HEK293T (cell line): Measurements from ENCODE around the gene LUZP1.
"Not testable (repeated sequence)": the region's sequence is repeated elsewhere in the genome, so short reads cannot be mapped to it uniquely, and the experiment has no call there.

Experiments used
- CTCF ChIA-PET: fragments of 350-600 bp; formaldehyde crosslinking; extraction: SDS; loops from one replicate; lab custom pipeline; 2021; ENCODE audit warnings: antibody characterized with exemption, inconsistent platforms; lab: Yijun Ruan, JAX
- POLR2A ChIA-PET: fragments of 350-600 bp; formaldehyde crosslinking; extraction: SDS; loops from one replicate; lab custom pipeline; 2020; ENCODE audit warnings: antibody characterized with exemption, inconsistent platforms; lab: Yijun Ruan, JAX
- DNase-seq: peaks from one replicate; pipeline ENCODE4 v3.0.0; 2012; ENCODE audit warnings: mixed read lengths; ENCODE audit errors: extremely low spot score
- ARNT ChIP-seq: fragments of 450-650 bp; IDR thresholded peaks from 2 replicates; pipeline ENCODE4 v1.6.1; 2017; ENCODE audit warnings: mild to moderate bottlenecking
- BHLHE40 ChIP-seq: fragments of 450-650 bp; IDR thresholded peaks from 2 replicates; pipeline ENCODE4 v1.6.1; 2016; ENCODE audit warnings: mild to moderate bottlenecking, moderate library complexity, borderline replicate concordance
- CTBP1 ChIP-seq: fragments of 450-650 bp; IDR thresholded peaks from 2 replicates; pipeline ENCODE4 v1.6.1; 2016; ENCODE audit warnings: borderline replicate concordance
- ELF4 ChIP-seq: fragments of 450-650 bp; IDR thresholded peaks from 2 replicates; pipeline ENCODE4 v1.6.1; 2017; ENCODE audit warnings: antibody characterized with exemption
- FOXA1 ChIP-seq: fragments of 450-650 bp; IDR thresholded peaks from 2 replicates; pipeline ENCODE4 v1.6.1; 2016; ENCODE audit warnings: mild to moderate bottlenecking
- FOXK2 ChIP-seq: fragments of 450-650 bp; IDR thresholded peaks from 2 replicates; pipeline ENCODE4 v1.6.1; 2016; ENCODE audit warnings: mild to moderate bottlenecking
- FOXM1 ChIP-seq: fragments of 450-650 bp; IDR thresholded peaks from 2 replicates; pipeline ENCODE4 v1.6.1; 2017; ENCODE audit warnings: mild to moderate bottlenecking, borderline replicate concordance
- HDGF ChIP-seq: fragments of 450-650 bp; IDR thresholded peaks from 2 replicates; pipeline ENCODE4 v1.6.1; 2017; ENCODE audit warnings: antibody characterized with exemption, borderline replicate concordance
- L3MBTL2 ChIP-seq: fragments of 450-650 bp; conservative IDR thresholded peaks from 2 replicates; pipeline ENCODE4 v1.6.1; 2016; ENCODE audit warnings: mild to moderate bottlenecking
- LEF1 ChIP-seq: fragments of 450-650 bp; IDR thresholded peaks from 2 replicates; pipeline ENCODE4 v1.6.1; 2017; ENCODE audit warnings: mild to moderate bottlenecking, borderline replicate concordance
- NFRKB ChIP-seq: fragments of 450-650 bp; IDR thresholded peaks from 2 replicates; pipeline ENCODE4 v1.6.1; 2016; ENCODE audit warnings: mild to moderate bottlenecking, moderate library complexity
- SP1 ChIP-seq: fragments of 450-650 bp; IDR thresholded peaks from 2 replicates; pipeline ENCODE4 v1.6.1; 2017
- SUZ12 ChIP-seq: fragments of 450-650 bp; IDR thresholded peaks from 2 replicates; pipeline ENCODE4 v1.6.1; 2016; ENCODE audit warnings: mild to moderate bottlenecking
- TARDBP ChIP-seq: fragments of 450-650 bp; IDR thresholded peaks from 2 replicates; pipeline ENCODE4 v1.6.1; 2016
- ZNF384 ChIP-seq: fragments of 450-650 bp; IDR thresholded peaks from 2 replicates; pipeline ENCODE4 v1.6.1; 2016
- TF ChIP-seq, protein P1 (sequence below): fragments of 450-650 bp; IDR thresholded peaks from 2 replicates; pipeline ENCODE4 v1.6.1; 2016

The LUZP1 gene

DNA sequence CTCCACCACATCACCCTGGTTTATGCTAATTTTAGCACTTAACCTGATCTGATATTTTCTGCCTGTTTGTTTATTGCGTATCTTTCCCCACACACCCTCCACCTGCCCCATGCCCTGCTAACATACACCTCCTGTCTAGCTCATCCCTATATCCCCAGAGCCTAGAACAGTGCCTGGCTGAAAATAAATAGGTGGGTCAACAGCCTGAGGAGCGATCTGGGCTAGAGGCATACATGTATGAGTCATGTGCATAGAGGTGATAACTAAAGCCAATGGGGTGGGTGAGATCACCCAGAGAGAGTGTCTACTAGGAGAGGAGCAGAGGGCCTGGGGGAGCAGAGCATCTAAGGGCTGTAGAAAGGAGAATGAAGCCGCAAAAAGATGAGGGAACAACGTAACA lies 46.0 kb upstream of the LUZP1 start:
- TF ChIP-seq SP1 (no peak), HDGF (no peak), LEF1 (no peak), L3MBTL2 (no peak), NFRKB (no peak), TARDBP (no peak), ELF4 (no peak), FOXA1 (no peak), FOXK2 (no peak), ZNF384 (no peak), FOXM1 (no peak), CTBP1 (no peak), SUZ12 (no peak), ARNT (no peak), BHLHE40 (no peak)
- TF ChIP-seq, protein P1, sequence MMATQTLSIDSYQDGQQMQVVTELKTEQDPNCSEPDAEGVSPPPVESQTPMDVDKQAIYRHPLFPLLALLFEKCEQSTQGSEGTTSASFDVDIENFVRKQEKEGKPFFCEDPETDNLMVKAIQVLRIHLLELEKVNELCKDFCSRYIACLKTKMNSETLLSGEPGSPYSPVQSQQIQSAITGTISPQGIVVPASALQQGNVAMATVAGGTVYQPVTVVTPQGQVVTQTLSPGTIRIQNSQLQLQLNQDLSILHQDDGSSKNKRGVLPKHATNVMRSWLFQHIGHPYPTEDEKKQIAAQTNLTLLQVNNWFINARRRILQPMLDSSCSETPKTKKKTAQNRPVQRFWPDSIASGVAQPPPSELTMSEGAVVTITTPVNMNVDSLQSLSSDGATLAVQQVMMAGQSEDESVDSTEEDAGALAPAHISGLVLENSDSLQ: no peak
- CTCF ChIA-PET: no interaction called here
- no peak for DNase-seq
- POLR2A ChIA-PET: no interaction called here

GRCh38 chr1:23211955-23212354 lies 43.3 kb upstream of the LUZP1 start:
- CTCF ChIA-PET: no interaction called here
- no peak for TF ChIP-seq NFRKB
- TF ChIP-seq BHLHE40: no peak
- no peak for TF ChIP-seq FOXK2
- no peak for TF ChIP-seq ELF4
- TF ChIP-seq, protein P1: no peak
- no peak for TF ChIP-seq FOXM1
- no peak for TF ChIP-seq ZNF384
- TF ChIP-seq FOXA1: no peak
- no peak for TF ChIP-seq SUZ12
- TF ChIP-seq SP1: no peak
- POLR2A ChIA-PET: no interaction called here
- no peak for DNase-seq

- CTCF ChIA-PET: interaction anchor here (1.0 kb wide), 2 partner anchors 9 to 27 kb away, joined by 3 read pairs; no protein-coding TSS in a partner anchor
- DNase-seq: no peak
- POLR2A ChIA-PET: no interaction called here
- TF ChIP-seq SP1 (no peak), TARDBP (no peak), ZNF384 (no peak), LEF1 (no peak), FOXA1 (no peak), ELF4 (no peak), FOXK2 (no peak), NFRKB (no peak), CTBP1 (no peak), L3MBTL2 (no peak)
- TF ChIP-seq, protein P1: no peak
Measured at GRCh38 chr1:23210963-23211362, 42.3 kb upstream of the LUZP1 start.

DNA sequence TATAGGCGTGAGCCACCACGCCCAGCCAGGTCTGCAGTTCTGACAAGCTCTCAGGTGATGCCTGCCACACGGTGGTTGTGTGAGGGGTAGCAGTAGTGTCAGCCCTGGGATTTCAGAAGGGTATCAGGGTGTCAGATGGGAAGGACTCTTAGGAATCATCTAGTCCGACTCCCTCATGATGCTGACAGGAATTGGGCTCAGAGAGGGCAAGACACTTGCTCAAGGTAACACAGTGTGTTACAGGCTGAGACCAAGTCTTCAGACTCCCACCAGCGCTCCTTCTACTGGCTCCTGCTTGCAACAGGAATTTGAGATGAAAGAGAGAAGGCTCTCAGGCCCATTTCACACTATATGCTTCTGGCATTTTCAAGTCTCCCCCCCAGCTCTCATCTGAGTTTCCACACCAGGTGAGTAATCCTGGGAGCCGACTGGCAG lies 41.7 kb upstream of the LUZP1 start:
- POLR2A ChIA-PET: no interaction called here
- CTCF ChIA-PET: interaction anchor here (0.5 to 1.0 kb wide), 3 partner anchors 10 to 63 kb away, joined by 3 to 4 read pairs (median 3); no protein-coding TSS in a partner anchor
- DNase-seq: no peak
- no peak for TF ChIP-seq L3MBTL2

GRCh38 chr1:23209770-23210169 lies 41.1 kb upstream of the LUZP1 start:
- POLR2A ChIA-PET: no interaction called here
- TF ChIP-seq CTBP1 (no peak), FOXK2 (no peak), ZNF384 (no peak), FOXA1 (no peak), ARNT (no peak)
- CTCF ChIA-PET: interaction anchor here (0.5 to 0.6 kb wide), 2 partner anchors 23 to 64 kb away, joined by 3 to 4 read pairs; no protein-coding TSS in a partner anchor

GRCh38 chr1:23208527-23208926 lies 39.9 kb upstream of the LUZP1 start:
- no peak for TF ChIP-seq ARNT
- TF ChIP-seq, protein P1: no peak
- no peak for TF ChIP-seq TARDBP
- no peak for TF ChIP-seq ELF4
- no peak for TF ChIP-seq FOXK2
- no peak for TF ChIP-seq SP1
- TF ChIP-seq L3MBTL2: no peak
- TF ChIP-seq NFRKB: no peak
- TF ChIP-seq ZNF384: no peak
- TF ChIP-seq CTBP1: no peak
- TF ChIP-seq FOXA1: no peak
- TF ChIP-seq LEF1: no peak
- no peak for TF ChIP-seq FOXM1
- no peak for TF ChIP-seq BHLHE40
- no peak for TF ChIP-seq SUZ12
- DNase-seq: no peak
- ChIA-PET CTCF (no interaction called here), POLR2A (no interaction called here)

More at GRCh38 chr1:23209770-23210169, 41.1 kb upstream of the LUZP1 start:
- DNase-seq: no peak

- POLR2A ChIA-PET, DNase-seq: not testable (repeated sequence)
- CTCF ChIA-PET: interaction anchor here (0.6 to 1.4 kb wide), 3 partner anchors 109 to 302 kb away, joined by 3 to 6 read pairs (median 3); no protein-coding TSS in a partner anchor
Measured at GRCh38 chr1:23207733-23208132, 39.1 kb upstream of the LUZP1 start.
